ENCODE measurements around the gene VEGFA.

VEGFA gene

DNA sequence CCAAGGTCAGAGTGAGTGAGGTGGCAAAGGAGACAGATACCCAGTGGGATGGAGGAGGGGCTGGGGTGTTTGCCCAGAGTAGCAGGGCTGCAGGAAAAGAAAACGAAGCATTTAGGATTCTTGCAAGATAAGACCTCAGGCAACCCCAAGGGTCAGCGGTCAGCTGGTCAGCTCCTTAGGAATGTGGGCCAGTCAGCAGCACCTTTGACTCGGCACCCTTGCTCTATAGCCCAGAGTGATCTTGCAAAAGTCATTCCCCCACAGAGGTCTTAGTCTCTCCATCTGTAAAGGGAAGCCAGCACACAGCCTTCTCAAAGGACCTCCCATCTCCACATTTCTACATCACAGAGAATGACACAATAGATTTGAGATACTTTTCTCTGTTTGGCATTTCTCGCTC is 56.7 kb downstream of the VEGFA start:
- no peak for DNase-seq

DNA sequence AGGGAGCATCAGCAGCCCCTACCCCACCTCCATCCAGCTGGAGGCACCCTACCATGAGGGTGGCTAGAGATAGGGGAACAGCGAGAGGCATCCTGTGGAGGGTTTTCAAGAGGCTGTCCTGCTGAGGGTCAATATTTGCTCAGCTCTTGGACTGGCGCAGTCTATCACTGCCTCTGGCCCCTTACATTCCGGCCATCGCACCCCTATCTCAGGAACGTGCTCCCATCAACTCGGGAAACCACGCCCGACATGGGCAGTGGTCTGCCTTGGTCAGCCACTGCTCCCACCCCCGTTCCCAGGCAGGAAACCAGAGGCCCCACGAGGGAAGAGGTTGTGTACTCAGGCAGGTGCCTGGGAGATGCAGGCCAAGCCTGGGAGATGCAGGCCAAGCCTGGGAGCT is 57.9 kb downstream of the VEGFA start:
- DNase-seq, result peak; percentile 51

DNA sequence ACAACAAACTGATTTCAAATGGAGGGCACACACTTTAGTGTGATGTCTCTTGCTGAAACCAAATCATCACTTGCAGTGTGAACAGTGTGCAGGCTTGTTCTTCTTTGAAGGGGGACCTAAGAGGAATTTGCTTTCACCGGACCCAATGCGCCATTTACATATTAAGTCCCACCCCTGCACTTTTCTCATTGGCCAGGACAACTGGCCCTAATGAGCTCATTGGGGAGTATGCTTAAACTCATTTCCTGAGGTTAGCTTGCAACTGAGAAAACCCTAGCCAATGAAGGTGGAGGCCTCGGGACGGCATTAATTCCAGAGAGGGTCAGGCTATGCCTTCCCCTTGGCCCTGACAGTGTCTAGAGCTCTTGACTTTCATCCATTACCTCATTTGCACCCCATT is 58.7 kb downstream of the VEGFA start:
- DNase-seq, result no peak

DNA sequence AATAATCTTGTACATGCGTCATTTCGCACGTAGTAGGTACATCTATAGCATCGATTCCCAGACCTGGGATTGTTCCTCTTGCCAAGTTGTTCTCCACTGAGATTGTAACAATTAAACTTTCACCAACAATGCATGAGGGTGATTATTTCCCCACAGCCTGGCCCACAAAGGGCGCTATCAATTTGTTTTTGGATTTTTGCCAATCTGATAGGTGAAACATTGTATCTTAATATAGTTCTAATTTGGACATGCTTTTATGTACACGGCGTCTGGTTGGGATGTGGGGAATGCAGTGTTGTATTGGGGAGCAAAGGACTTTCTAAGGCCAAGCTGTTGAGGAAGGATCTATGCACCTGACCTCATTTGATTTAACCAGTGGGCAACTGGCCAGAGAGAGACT is 59.5 kb downstream of the VEGFA start:
- no peak for DNase-seq

DNA sequence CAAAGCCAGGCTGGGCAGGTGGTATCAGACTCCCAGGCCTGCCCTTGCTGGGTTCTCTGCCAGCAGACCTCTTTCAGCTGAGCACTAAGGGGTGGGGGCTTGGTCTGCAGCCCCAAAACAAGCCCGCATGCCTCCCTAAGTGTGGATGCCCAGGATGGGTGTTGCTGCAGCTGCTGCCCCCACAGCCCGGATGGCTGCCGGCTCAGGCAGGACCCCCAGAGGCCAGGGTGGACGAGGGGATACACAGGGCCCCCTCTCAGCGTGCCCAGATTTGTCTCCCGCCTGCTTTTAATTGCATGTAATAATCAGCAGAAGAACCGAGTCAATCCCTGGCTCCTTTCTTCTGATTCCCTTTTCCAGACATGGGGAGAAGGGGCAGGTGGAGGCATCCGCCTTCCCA is 60.8 kb downstream of the VEGFA start:
- DNase-seq, result no peak

DNA sequence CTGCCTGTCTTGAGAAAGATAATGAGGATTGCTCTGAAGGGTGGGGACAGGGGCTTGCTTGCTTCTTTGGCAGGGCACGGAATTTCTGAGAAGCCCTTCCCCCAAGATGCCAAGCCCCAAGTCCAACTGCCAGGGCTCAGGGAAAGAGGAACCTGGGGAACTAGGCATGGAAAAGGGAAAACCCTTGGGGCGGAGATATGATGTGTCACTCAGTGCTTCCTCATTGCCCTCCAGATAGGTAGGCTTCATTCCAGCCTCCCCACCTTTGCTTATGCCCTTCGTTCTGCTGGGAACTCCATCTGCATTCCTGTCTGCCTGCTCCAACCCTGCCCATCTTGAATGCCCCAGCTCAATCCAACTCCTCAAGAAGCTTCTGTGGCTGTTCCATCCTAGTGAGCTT is 61.2 kb downstream of the VEGFA start:
- DNase-seq, result no peak

DNA sequence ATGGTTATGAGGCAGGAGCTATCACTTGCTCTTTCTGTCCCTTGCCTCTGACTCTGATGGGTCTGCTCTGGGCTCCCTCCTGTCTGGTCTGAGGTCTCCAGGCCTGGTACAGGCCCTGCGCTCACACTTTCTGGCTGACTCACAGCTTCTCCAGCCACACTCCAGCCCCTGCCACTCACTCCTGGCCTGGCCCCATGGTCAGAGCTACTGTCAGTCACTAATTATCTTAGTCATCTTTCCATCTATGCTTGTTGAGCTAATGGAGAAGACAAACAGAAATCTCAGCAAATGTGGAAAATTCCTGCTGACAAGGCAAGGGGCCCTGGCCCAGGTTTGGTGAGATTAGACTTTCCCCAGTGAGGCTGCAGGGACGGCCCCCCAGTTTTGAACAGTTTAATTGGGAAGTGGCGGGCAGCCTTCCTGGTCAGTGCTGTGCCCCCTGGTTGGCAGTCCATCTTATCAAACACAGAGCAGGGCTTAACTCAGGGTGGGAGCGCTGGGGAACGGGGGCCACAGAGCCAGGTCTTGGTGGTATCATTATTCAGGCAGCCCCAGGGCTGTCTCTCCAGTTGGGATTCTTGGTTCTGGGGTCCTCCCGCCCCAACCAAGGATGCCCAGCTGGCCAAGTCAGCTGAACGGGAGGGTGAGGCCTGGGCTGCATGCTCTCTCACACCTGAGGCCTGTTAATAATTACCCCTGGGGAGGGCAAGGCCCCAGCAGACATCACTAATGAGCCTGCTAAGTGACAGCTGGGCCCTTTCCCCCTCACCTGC is 63.4 kb downstream of the VEGFA start:
- DNase-seq, result no peak

DNA sequence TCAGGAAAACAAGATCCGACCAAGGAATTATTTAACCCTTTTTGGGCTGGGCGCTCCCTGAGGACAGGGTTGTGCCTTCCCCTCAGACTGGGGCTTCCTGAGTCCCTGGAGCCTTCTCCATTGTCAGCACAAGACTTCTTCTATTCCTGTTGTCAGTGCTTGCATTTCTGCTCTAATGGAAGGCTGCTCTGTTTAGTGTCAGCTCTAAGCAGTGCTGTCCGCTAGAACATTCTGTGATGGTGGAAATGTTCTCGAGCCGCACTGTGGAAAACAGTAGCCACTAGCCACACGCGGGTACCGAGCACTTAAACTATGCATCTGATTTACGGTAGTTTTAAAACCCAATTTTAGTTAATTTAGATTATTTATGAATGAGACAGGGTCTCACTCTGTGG is 64.0 kb downstream of the VEGFA start:
- no peak for DNase-seq

DNA sequence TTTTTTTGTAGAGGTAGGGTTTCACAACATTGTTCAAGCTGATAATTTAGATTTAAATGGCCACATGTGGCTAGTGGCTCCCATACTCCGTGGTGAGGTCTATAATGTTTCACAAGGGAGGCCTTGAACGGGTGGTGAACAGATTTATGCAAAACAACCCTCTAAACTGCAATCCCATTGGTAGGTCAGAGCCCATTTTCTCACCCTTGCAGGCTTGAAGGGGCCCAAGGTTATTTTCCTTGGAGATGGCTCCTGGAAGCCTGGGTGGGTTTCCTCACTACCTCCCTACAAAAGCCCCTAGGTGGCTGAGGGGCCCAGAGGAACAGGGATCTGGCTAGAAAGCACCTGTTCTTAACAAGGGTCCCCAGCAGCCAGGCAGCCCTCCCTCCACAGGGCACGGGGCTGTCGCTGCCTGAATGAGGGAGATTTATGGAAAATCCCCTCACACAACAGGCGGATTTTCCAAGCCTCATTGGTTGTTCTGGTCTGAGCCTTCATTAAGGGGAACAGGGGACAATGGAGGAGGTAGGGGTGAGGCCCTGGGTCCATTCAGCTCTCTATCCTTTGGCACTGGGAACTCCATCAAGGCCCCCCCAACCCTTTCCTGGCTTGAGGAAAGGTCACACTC is 64.6 kb downstream of the VEGFA start:
- no peak for DNase-seq

DNA sequence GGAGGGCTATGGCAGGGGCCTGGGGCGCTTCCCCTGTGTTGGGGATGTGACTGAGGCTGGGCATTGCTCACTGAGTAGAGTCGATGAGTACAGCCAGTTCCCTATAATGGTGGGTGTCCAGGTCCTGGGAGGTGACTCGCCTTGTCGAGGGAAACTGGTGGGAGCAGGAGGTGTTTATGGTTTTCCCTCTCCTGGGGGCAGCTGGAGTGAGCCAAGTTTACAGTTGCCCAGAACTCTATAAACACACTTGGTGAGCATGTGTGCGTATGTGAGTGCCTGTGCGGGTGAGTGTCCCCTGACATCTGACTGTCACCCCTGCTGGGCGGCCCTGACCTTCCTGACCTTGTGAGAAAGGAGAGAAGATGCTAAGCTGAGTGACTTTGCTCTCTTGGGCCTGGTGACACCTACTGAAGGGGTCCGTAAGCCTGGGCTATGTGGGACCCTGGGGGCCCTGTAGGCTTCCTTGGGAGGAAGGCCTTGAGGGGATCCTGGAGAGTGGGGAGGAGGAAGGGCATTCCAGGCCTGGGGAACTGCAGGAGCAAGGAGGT is 65.9 kb downstream of the VEGFA start:
- no peak for DNase-seq
